ENCODE data around the gene WWOX. TPM values are rescaled to one million over a fixed set of nuclear protein-coding genes. Genes with fewer than 3 reads are reported as not detected.

Gene WWOX
- total and polyA plus RNA-seq, 2 of the 4 experiments (the other 2 are of a cell fraction): 2.7 to 5.4 TPM

DNA sequence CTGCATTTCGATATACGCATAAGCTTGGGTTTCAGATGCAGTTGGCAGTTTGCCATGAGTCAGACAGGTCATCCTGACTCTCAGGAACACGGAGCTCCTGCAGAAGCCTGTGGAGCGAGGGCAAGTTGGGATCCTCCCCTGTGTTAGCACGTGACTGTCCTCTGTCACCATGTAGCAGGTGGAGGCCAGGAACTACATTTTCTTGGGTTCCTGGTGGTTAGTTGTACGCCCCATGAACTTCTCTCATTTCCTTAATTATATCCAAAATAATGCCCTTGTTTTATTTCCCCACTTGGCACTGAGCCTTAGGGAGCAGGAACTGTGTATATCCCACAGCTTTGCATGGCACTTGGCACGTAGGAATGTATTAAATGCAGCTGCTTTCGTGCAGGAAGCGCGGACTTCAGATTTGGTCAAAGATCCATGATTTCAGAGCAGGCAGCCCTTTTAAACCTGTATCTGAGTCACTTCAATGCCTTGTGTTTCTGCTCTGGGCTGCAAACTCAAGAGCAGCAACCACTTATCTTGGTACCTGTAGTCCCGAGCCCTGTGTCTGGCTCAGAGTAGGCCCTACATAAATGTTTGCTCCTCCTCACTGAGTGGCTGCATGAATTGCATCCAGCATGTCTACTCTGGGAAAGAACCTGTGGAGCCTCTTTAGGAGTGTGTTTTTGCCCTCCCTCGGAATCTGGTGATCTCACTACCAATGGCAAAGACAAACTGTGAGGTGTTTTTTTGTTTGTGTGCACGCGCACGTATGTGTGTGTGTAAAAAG, 1072.7 kb downstream of the WWOX start:
- Histone ChIP-seq H3K27me3 (ENCODE audit: control insufficient read depth, insufficient read depth, low read length) (no peaks in the 10 kb centered on the region), H3K27ac (ENCODE audit: insufficient read depth, low read length) (no peak overlapping the region), H3K4me1 (ENCODE audit: control insufficient read depth, insufficient read depth, low read length) (no peaks in the 10 kb centered on the region), H3K79me1 (ENCODE audit: low read depth in 1 of 2, low read length in 2 of 2) (no peaks in the 10 kb centered on the region), H2AK9ac (replicated peaks; ENCODE audit: low read depth, low read length, poor library complexity) (no peak overlapping the region), H3K14ac (replicated peaks; ENCODE audit: low read depth, low read length) (no peak overlapping the region), H3K4me3 (ENCODE audit: insufficient read depth, low read depth, low read length) (no peak overlapping the region), H4K8ac (ENCODE audit: low read depth in 2 of 2, low read length in 2 of 2) (no peak overlapping the region), H2BK15ac (ENCODE audit: low read depth, low read length) (no peak overlapping the region), H3K9me3 (ENCODE audit: control insufficient read depth, insufficient read depth, low read length) (peaks cover 40% of the 10 kb centered on the region), H3K56ac (ENCODE audit: extremely low read depth, insufficient read depth, low read length) (no peak overlapping the region), H4K20me1 (ENCODE audit: insufficient read depth, low read length) (no peaks in the 10 kb centered on the region), H3K18ac (ENCODE audit: low read depth, low read length) (no peak overlapping the region), H3K4me2 (ENCODE audit: low read depth, low read length) (no peak overlapping the region), H2AFZ (replicated peaks; ENCODE audit: low read length, poor library complexity) (no peak overlapping the region), H2BK120ac (ENCODE audit: low read depth, low read length) (no peak overlapping the region), H2BK20ac (ENCODE audit: low read depth, low read length) (no peak overlapping the region), H2AK5ac (ENCODE audit: low read depth, low read length) (no peak overlapping the region), H2BK5ac (ENCODE audit: low read depth, low read length, poor library complexity, severe bottlenecking) (no peak overlapping the region), H4K91ac (ENCODE audit: insufficient read depth, low read depth, low read length) (no peak overlapping the region), H3K36me3 (ENCODE audit: control insufficient read depth, insufficient read depth, low read length) (no peaks in the 10 kb centered on the region), H4K5ac (ENCODE audit: low read depth, low read length) (no peak overlapping the region), H3K4ac (ENCODE audit: low read depth, low read length) (no peak overlapping the region), H3K23ac (ENCODE audit: low read depth, low read length) (no peak overlapping the region), H3K9me1 (ENCODE audit: insufficient read depth, low read length) (no peaks in the 10 kb centered on the region), H3K9ac (ENCODE audit: low read depth, low read length) (no peak overlapping the region)
- dilution Hi-C loops (cut with HindIII; ENCODE audit: low sequenced_read_pairs, unreplicated experiment) (no loop called here), in situ Hi-C loops (cut with MboI; ENCODE audit: low sequenced_read_pairs) (no loop called here), intact Hi-C loops (cut with micrococcal nuclease) (no loop called here)
- ChIA-PET CTCF (no interaction called here), POLR2A (ENCODE audit: unreplicated experiment) (no interaction called here)
- ATAC-seq (ENCODE audit: low read depth) (no peak), DNase-seq (no peak)
- 71% methylated on average over 9 of the region's 15 CpGs; no CpG with 5 or more reads in 1 of the 2 experiments for WGBS, 2 experiments (ENCODE audit: extremely low coverage in 2 of 2, insufficient read length in 1 of 2)
- no TSS peak for BruUV-seq (replicated peaks)
- TF ChIP-seq MAZ (IDR thresholded peaks at IDR 0.05; ENCODE audit: borderline replicate concordance, low read depth, low read length) (no peak), FOS (IDR thresholded peaks at IDR 0.05; ENCODE audit: low read depth, low read length) (no peak), RCOR1 (IDR thresholded peaks at IDR 0.05; ENCODE audit: insufficient replicate concordance, low read length) (no peak), POLR2A (IDR thresholded peaks at IDR 0.05; ENCODE audit: low read depth, low read length) (no peak), MXI1 (IDR thresholded peaks at IDR 0.05; ENCODE audit: borderline replicate concordance, low read depth, low read length) (no peak), RAD21 (IDR thresholded peaks at IDR 0.05; ENCODE audit: low read length) (no peak)
